HEK293T (cell line): Measurements from ENCODE around the gene SETD6.

ENCODE experiments used
- CTCF ChIA-PET: fragments of 350-600 bp; formaldehyde crosslinking; extraction: SDS; loops from one replicate; lab custom pipeline; 2021; ENCODE audit warnings: antibody characterized with exemption, inconsistent platforms; lab: Yijun Ruan, JAX
- POLR2A ChIA-PET: fragments of 350-600 bp; formaldehyde crosslinking; extraction: SDS; loops from one replicate; lab custom pipeline; 2020; ENCODE audit warnings: antibody characterized with exemption, inconsistent platforms; lab: Yijun Ruan, JAX
- DNase-seq: peaks from one replicate; pipeline ENCODE4 v3.0.0; 2012; ENCODE audit warnings: mixed read lengths; ENCODE audit errors: extremely low spot score
- ARNT ChIP-seq: fragments of 450-650 bp; IDR thresholded peaks from 2 replicates; pipeline ENCODE4 v1.6.1; 2017; ENCODE audit warnings: mild to moderate bottlenecking
- BHLHE40 ChIP-seq: fragments of 450-650 bp; IDR thresholded peaks from 2 replicates; pipeline ENCODE4 v1.6.1; 2016; ENCODE audit warnings: mild to moderate bottlenecking, moderate library complexity, borderline replicate concordance
- CTBP1 ChIP-seq: fragments of 450-650 bp; IDR thresholded peaks from 2 replicates; pipeline ENCODE4 v1.6.1; 2016; ENCODE audit warnings: borderline replicate concordance
- ELF4 ChIP-seq: fragments of 450-650 bp; IDR thresholded peaks from 2 replicates; pipeline ENCODE4 v1.6.1; 2017; ENCODE audit warnings: antibody characterized with exemption
- FOXA1 ChIP-seq: fragments of 450-650 bp; IDR thresholded peaks from 2 replicates; pipeline ENCODE4 v1.6.1; 2016; ENCODE audit warnings: mild to moderate bottlenecking
- FOXK2 ChIP-seq: fragments of 450-650 bp; IDR thresholded peaks from 2 replicates; pipeline ENCODE4 v1.6.1; 2016; ENCODE audit warnings: mild to moderate bottlenecking
- FOXM1 ChIP-seq: fragments of 450-650 bp; IDR thresholded peaks from 2 replicates; pipeline ENCODE4 v1.6.1; 2017; ENCODE audit warnings: mild to moderate bottlenecking, borderline replicate concordance
- HDGF ChIP-seq: fragments of 450-650 bp; IDR thresholded peaks from 2 replicates; pipeline ENCODE4 v1.6.1; 2017; ENCODE audit warnings: antibody characterized with exemption, borderline replicate concordance
- L3MBTL2 ChIP-seq: fragments of 450-650 bp; conservative IDR thresholded peaks from 2 replicates; pipeline ENCODE4 v1.6.1; 2016; ENCODE audit warnings: mild to moderate bottlenecking
- LEF1 ChIP-seq: fragments of 450-650 bp; IDR thresholded peaks from 2 replicates; pipeline ENCODE4 v1.6.1; 2017; ENCODE audit warnings: mild to moderate bottlenecking, borderline replicate concordance
- NFRKB ChIP-seq: fragments of 450-650 bp; IDR thresholded peaks from 2 replicates; pipeline ENCODE4 v1.6.1; 2016; ENCODE audit warnings: mild to moderate bottlenecking, moderate library complexity
- PKNOX1 ChIP-seq: fragments of 450-650 bp; IDR thresholded peaks from 2 replicates; pipeline ENCODE4 v1.6.1; 2016
- SP1 ChIP-seq: fragments of 450-650 bp; IDR thresholded peaks from 2 replicates; pipeline ENCODE4 v1.6.1; 2017
- SUZ12 ChIP-seq: fragments of 450-650 bp; IDR thresholded peaks from 2 replicates; pipeline ENCODE4 v1.6.1; 2016; ENCODE audit warnings: mild to moderate bottlenecking
- TARDBP ChIP-seq: fragments of 450-650 bp; IDR thresholded peaks from 2 replicates; pipeline ENCODE4 v1.6.1; 2016
- ZNF384 ChIP-seq: fragments of 450-650 bp; IDR thresholded peaks from 2 replicates; pipeline ENCODE4 v1.6.1; 2016

The SETD6 gene

GRCh38 chr16:58519707-58520106 is 4.4 kb downstream of the SETD6 start:
- CTCF ChIA-PET, result interaction anchor here (1.1 kb wide), 1 partner anchor 236 kb away, joined by 3 read pairs; no protein-coding TSS in a partner anchor
- TF ChIP-seq SP1 (no peak), FOXM1 (no peak), CTBP1 (no peak), PKNOX1 (peak; percentile 47)
- no peak for DNase-seq
- POLR2A ChIA-PET, result interaction anchor here (1.2 kb wide), 1 partner anchor 17 kb away, joined by 3 read pairs; no protein-coding TSS in a partner anchor

- ChIA-PET POLR2A (no interaction called here), CTCF (no interaction called here)
- TF ChIP-seq HDGF, result no peak
- no peak for TF ChIP-seq FOXM1
- TF ChIP-seq SUZ12, result no peak
- no peak for DNase-seq
Measured at GRCh38 chr16:58530179-58530578, 14.9 kb downstream of the SETD6 start.

GRCh38 chr16:58532414-58532813 is 17.1 kb downstream of the SETD6 start:
- DNase-seq, result no peak
- ChIA-PET CTCF (no interaction called here), POLR2A (no interaction called here)
- no peak for TF ChIP-seq ZNF384
- TF ChIP-seq SUZ12, result no peak
- TF ChIP-seq PKNOX1, result no peak
- TF ChIP-seq FOXM1, result no peak
- no peak for TF ChIP-seq L3MBTL2
- TF ChIP-seq CTBP1, result no peak

GRCh38 chr16:58533751-58534470 is 18.6 kb downstream of the SETD6 start:
- no peak for TF ChIP-seq FOXM1
- TF ChIP-seq LEF1, result no peak
- TF ChIP-seq NFRKB, result no peak
- TF ChIP-seq HDGF, result no peak
- no peak for TF ChIP-seq TARDBP
- TF ChIP-seq ZNF384, result no peak
- no peak for TF ChIP-seq BHLHE40
- no peak for TF ChIP-seq ELF4
- TF ChIP-seq FOXK2, result no peak
- no peak for TF ChIP-seq L3MBTL2
- no peak for TF ChIP-seq CTBP1
- TF ChIP-seq SP1, result no peak
- TF ChIP-seq ARNT, result no peak
- no peak for TF ChIP-seq FOXA1
- no peak for TF ChIP-seq SUZ12
- ChIA-PET CTCF (no interaction called here), POLR2A (no interaction called here)
- DNase-seq, result no peak

- no peak for DNase-seq
- TF ChIP-seq FOXA1, result no peak
- TF ChIP-seq NFRKB, result no peak
- TF ChIP-seq ZNF384, result no peak
- TF ChIP-seq CTBP1, result no peak
- no peak for TF ChIP-seq FOXM1
- TF ChIP-seq SUZ12, result no peak
- TF ChIP-seq FOXK2, result no peak
- TF ChIP-seq ARNT, result no peak
- TF ChIP-seq TARDBP, result no peak
- TF ChIP-seq PKNOX1, result no peak
- ChIA-PET CTCF (no interaction called here), POLR2A (interaction anchor here (0.6 kb wide), 1 partner anchor 57 kb away, joined by 3 read pairs; no protein-coding TSS in a partner anchor)
Measured at GRCh38 chr16:58535100-58535499, 19.8 kb downstream of the SETD6 start.

- TF ChIP-seq NFRKB (no peak), ARNT (no peak)
- ChIA-PET CTCF (no interaction called here), POLR2A (interaction anchor here (1.1 kb wide), 1 partner anchor 16 kb away, joined by 3 read pairs; no protein-coding TSS in a partner anchor)
- no peak for DNase-seq
Measured at GRCh38 chr16:58536278-58536677, 21.0 kb downstream of the SETD6 start.
